22Rv1 (cell line): ENCODE measurements around the gene KCNH6.

ENCODE experiments used
- ZFX ChIP-seq: fragments of 450-650 bp; IDR thresholded peaks from 2 replicates; pipeline ENCODE4 v1.6.1; 2017; ENCODE audit warnings: antibody characterized with exemption, borderline replicate concordance
- TF ChIP-seq, protein P1 (sequence below): fragments of 450-650 bp; IDR thresholded peaks from 2 replicates; pipeline ENCODE4 v1.5.1; 2017; ENCODE audit warnings: mild to moderate bottlenecking

DNA sequence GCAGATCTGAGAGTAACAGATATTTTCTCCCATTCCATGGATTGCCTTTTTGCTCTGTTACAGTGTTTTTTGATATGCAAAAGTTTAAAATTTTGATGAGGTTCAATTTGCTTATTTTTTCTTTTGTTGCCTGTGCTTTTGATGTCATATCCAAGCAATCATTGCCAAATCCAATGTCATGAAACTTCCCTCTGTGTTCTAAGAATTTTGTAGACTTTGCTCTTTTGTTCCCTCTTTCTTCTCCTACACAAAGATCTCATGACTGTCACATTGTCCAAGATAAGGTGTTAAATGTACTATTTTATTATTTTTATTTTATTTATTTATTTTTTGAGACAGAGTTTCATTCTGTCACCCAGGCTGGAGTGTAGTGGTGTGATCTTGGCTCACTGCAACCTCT, 18.9 kb upstream of the KCNH6 start:
- TF ChIP-seq, protein P1, sequence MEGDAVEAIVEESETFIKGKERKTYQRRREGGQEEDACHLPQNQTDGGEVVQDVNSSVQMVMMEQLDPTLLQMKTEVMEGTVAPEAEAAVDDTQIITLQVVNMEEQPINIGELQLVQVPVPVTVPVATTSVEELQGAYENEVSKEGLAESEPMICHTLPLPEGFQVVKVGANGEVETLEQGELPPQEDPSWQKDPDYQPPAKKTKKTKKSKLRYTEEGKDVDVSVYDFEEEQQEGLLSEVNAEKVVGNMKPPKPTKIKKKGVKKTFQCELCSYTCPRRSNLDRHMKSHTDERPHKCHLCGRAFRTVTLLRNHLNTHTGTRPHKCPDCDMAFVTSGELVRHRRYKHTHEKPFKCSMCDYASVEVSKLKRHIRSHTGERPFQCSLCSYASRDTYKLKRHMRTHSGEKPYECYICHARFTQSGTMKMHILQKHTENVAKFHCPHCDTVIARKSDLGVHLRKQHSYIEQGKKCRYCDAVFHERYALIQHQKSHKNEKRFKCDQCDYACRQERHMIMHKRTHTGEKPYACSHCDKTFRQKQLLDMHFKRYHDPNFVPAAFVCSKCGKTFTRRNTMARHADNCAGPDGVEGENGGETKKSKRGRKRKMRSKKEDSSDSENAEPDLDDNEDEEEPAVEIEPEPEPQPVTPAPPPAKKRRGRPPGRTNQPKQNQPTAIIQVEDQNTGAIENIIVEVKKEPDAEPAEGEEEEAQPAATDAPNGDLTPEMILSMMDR, result no peak
- TF ChIP-seq ZFX, result no peak
